ENCODE measurements around the gene NDUFV2. TPM values are rescaled to one million over a fixed set of nuclear protein-coding genes. Genes with fewer than 3 reads are reported as not detected.

Gene NDUFV2
- total and polyA plus RNA-seq, 2 of the 13 experiments (the other 11 are each of a cell fraction or from before 2014, with no cell fraction given), result 216 to 299 TPM

- H3K27ac ChIP-seq (ENCODE audit: extremely low read length, insufficient read depth, low read length), result peak overlapping the region; percentile 92
Observed at GRCh38 chr18:9106094-9106493, 3.6 kb downstream of the NDUFV2 start.

More at GRCh38 chr18:9106094-9106493, 3.6 kb downstream of the NDUFV2 start:
- Histone ChIP-seq H3K9me3 (ENCODE audit: low read length) (no peaks in the 10 kb centered on the region), H4K20me1 (ENCODE audit: insufficient read depth, low read length) (peaks cover 64% of the 10 kb centered on the region), H3K36me3 (replicated peaks in 1 of 2; ENCODE audit: control insufficient read depth in 1 of 2, insufficient read depth in 2 of 2, low read length in 2 of 2) (peaks cover 0 to 7% of the 10 kb centered on the region in 2 experiments; a peak in 2 of 5 replicates), H2AFZ (ENCODE audit: low read length) (no peak overlapping the region), H3K9ac (ENCODE audit: insufficient read depth, low read depth, low read length) (peak overlapping the region; percentile 96), H3K4me3 (replicated peaks in 1 of 3; ENCODE audit: insufficient read depth in 1 of 3, low read depth in 2 of 3, low read length in 3 of 3) (peak overlapping the region; percentile 57 to 78 (median 71); a peak in 5 of 6 replicates), H3K79me2 (ENCODE audit: insufficient read depth, low read length) (peaks cover 85% of the 10 kb centered on the region), H3K4me2 (ENCODE audit: low read depth, low read length) (peak overlapping the region; percentile 72), H3K4me1 (ENCODE audit: insufficient read depth, low read length) (peaks cover 75% of the 10 kb centered on the region), H3K27me3 (ENCODE audit: control insufficient read depth in 1 of 2, insufficient read depth in 2 of 2, low read length in 2 of 2) (no peaks in the 10 kb centered on the region; a peak in 1 of 5 replicates)
- BruUV-seq (replicated peaks), result no TSS peak
- ATAC-seq (no peak), FAIRE-seq (no peak), DNase-seq (ENCODE audit: low spot score) (peak; percentile 41)
- in situ Hi-C loops (cut with HindIII; ENCODE audit: extremely low pct_ligation_motif_present, low pct_unique_long_range_greater_than_20kb) (no loop called here), intact Hi-C loops (cut with micrococcal nuclease; ENCODE audit: unreplicated experiment) (no loop called here)
- ChIA-PET CTCF (ENCODE audit: low intra/inter-chr PET ratio, low total read pairs) (no interaction called here), POLR2A (interaction anchor here (0.5 to 5.7 kb wide), 2 partner anchors 17 to 30 kb away, joined by 3 to 71 read pairs; partner anchors contain the start of gene ANKRD12)
- TF ChIP-seq THRA (CRISPR knock-in tag; IDR thresholded peaks at IDR 0.05; ENCODE audit: borderline replicate concordance), result no peak
- TF ChIP-seq EHMT2 (IDR thresholded peaks at IDR 0.05; ENCODE audit: borderline replicate concordance, low read depth, low read length), result no peak
- TF ChIP-seq ZNF616 (CRISPR knock-in tag; IDR thresholded peaks at IDR 0.05; ENCODE audit: low read depth), result no peak
- no peak for TF ChIP-seq TEAD2 (CRISPR knock-in tag; IDR thresholded peaks at IDR 0.05)
- no peak for TF ChIP-seq NR2F2 (IDR thresholded peaks at IDR 0.05; ENCODE audit: borderline replicate concordance, low read depth)
- no peak for TF ChIP-seq SP5 (CRISPR knock-in tag; IDR thresholded peaks at IDR 0.05; ENCODE audit: borderline replicate concordance, low read depth)
- WGBS (ENCODE audit: low lambda C conversion rate), result 0% methylated on average over 1 of the region's 1 CpG
